Hepatocyte (in vitro differentiated cells): Measurements from ENCODE around the gene CD72. TPM values are rescaled to one million over a fixed set of nuclear protein-coding genes. Genes with fewer than 3 reads are reported as not detected.

Experiments
- DNase-seq: peaks from one replicate; pipeline ENCODE4 v3.0.0-alpha.2; 2016; ENCODE audit warnings: low spot score
- H2AFZ ChIP-seq: fragments of 200-600 bp; sonication (generic); 2 replicates; pipeline ENCODE4 v1.6.0; 2016; ENCODE audit warnings: antibody characterized with exemption, mild to moderate bottlenecking
- H3K27ac ChIP-seq: fragments of 200-600 bp; sonication (generic); 2 replicates; pipeline ENCODE4 v1.5.1; 2016; ENCODE audit warnings: mild to moderate bottlenecking
- H3K27me3 ChIP-seq: fragments of 200-600 bp; sonication (generic); 2 replicates; pipeline ENCODE4 v1.6.1; 2016
- H3K36me3 ChIP-seq: fragments of 200-600 bp; sonication (generic); replicated peaks from 2 replicates; pipeline ENCODE4 v1.5.1; 2016; ENCODE audit warnings: low read depth; ENCODE audit not compliant: insufficient read depth
- H3K4me1 ChIP-seq: fragments of 200-600 bp; sonication (generic); 2 replicates; pipeline ENCODE4 v1.5.1; 2016; ENCODE audit warnings: mild to moderate bottlenecking, moderate library complexity; ENCODE audit not compliant: insufficient read depth
- H3K4me2 ChIP-seq: fragments of 200-600 bp; sonication (generic); 2 replicates; pipeline ENCODE4 v1.6.0; 2016
- H3K4me3 ChIP-seq: fragments of 200-600 bp; sonication (generic); 2 replicates; pipeline ENCODE4 v1.5.1; 2016; ENCODE audit warnings: mild to moderate bottlenecking
- H3K79me2 ChIP-seq: fragments of 200-600 bp; sonication (generic); 2 replicates; pipeline ENCODE4 v1.6.0; 2017; ENCODE audit warnings: mild to moderate bottlenecking
- H3K9me2 ChIP-seq: fragments of 200-600 bp; sonication (generic); replicated peaks from 2 replicates; pipeline ENCODE4 v1.6.0; 2017; ENCODE audit warnings: mild to moderate bottlenecking; ENCODE audit not compliant: insufficient read depth
- H3K9me3 ChIP-seq: fragments of 200-600 bp; sonication (generic); 2 replicates; pipeline ENCODE4 v1.5.1; 2016; ENCODE audit warnings: low read depth, mild to moderate bottlenecking
- H4K20me1 ChIP-seq: fragments of 200-600 bp; sonication (generic); 2 replicates; pipeline ENCODE4 v1.6.0; 2016; ENCODE audit warnings: mild to moderate bottlenecking; ENCODE audit not compliant: insufficient read depth, poor library complexity, severe bottlenecking
- EZH2 ChIP-seq: fragments of 200-600 bp; sonication (generic); IDR thresholded peaks from 2 replicates; pipeline ENCODE4 v1.6.1; 2016; ENCODE audit warnings: antibody characterized with exemption, mild to moderate bottlenecking, borderline replicate concordance
- EZH2phosphoT487 ChIP-seq: fragments of 200-600 bp; sonication (generic); IDR thresholded peaks from one replicate; pipeline ENCODE4 v1.6.1; 2018; ENCODE audit warnings: antibody characterized with exemption, mild to moderate bottlenecking, low read depth, moderate library complexity; ENCODE audit not compliant: unreplicated experiment, severe bottlenecking
- whole genome bisulfite sequencing: methylation state at CpG from one replicate; pipeline ENCODE4 v1.1.6; 2016; ENCODE audit warnings: low lambda C conversion rate; ENCODE audit errors: missing lambda C conversion rate; 5-methylcytosine and 5-hydroxymethylcytosine counted together
- polyA plus RNA-seq: library from polyadenylated mRNA; unstranded; fragments of >200 nt; fragmentation: Nextera tagmentation; extraction: Ambion mirVana; gene quantifications from 2 replicates; pipeline ENCODE4 v1.2.1, GENCODE V29; 2016
- total RNA-seq: library from RNA; depleted of rRNA; stranded (reverse); fragments of >200 nt; gene quantifications from 2 replicates; pipeline ENCODE4 v1.2.3, GENCODE V29; 2014
- TF ChIP-seq, protein P1 (sequence below): fragments of 200-600 bp; sonication (generic); IDR thresholded peaks from 2 replicates; pipeline ENCODE4 v1.5.1; 2016; ENCODE audit warnings: antibody characterized with exemption, mild to moderate bottlenecking; ENCODE audit not compliant: poor library complexity

The CD72 gene
- total and polyA plus RNA-seq, 2 experiments from 2014 or later: 1.1 to 1.9 TPM

- H3K4me1 ChIP-seq: no peaks in the 10 kb centered on the region
- H4K20me1 ChIP-seq: no peaks in the 10 kb centered on the region
- H3K4me3 ChIP-seq: no peak overlapping the region
- 94% methylated on average over 17 of the region's 17 CpGs for WGBS
- DNase-seq: no peak
- H3K4me2 ChIP-seq: no peak overlapping the region
- H3K27me3 ChIP-seq: peaks cover 28% of the 10 kb centered on the region
- H3K36me3 ChIP-seq: no peaks in the 10 kb centered on the region
- H3K9me3 ChIP-seq: no peaks in the 10 kb centered on the region
- no peaks in the 10 kb centered on the region for H3K79me2 ChIP-seq
- TF ChIP-seq, protein P1, sequence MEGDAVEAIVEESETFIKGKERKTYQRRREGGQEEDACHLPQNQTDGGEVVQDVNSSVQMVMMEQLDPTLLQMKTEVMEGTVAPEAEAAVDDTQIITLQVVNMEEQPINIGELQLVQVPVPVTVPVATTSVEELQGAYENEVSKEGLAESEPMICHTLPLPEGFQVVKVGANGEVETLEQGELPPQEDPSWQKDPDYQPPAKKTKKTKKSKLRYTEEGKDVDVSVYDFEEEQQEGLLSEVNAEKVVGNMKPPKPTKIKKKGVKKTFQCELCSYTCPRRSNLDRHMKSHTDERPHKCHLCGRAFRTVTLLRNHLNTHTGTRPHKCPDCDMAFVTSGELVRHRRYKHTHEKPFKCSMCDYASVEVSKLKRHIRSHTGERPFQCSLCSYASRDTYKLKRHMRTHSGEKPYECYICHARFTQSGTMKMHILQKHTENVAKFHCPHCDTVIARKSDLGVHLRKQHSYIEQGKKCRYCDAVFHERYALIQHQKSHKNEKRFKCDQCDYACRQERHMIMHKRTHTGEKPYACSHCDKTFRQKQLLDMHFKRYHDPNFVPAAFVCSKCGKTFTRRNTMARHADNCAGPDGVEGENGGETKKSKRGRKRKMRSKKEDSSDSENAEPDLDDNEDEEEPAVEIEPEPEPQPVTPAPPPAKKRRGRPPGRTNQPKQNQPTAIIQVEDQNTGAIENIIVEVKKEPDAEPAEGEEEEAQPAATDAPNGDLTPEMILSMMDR: no peak
- TF ChIP-seq EZH2phosphoT487: no peak
- no peak for TF ChIP-seq EZH2
- no peak overlapping the region for H2AFZ ChIP-seq
- no peaks in the 10 kb centered on the region for H3K9me2 ChIP-seq
- H3K27ac ChIP-seq: no peak overlapping the region
Observed at GRCh38 chr9:35618854-35619799, 914 bp upstream of the CD72 start.

GRCh38 chr9:35617548-35617947, 665 bp downstream of the CD72 start:
- Histone ChIP-seq H2AFZ (peak overlapping the region; percentile 46), H3K36me3 (no peaks in the 10 kb centered on the region), H3K9me3 (no peaks in the 10 kb centered on the region), H3K4me3 (no peak overlapping the region), H3K79me2 (no peaks in the 10 kb centered on the region), H3K9me2 (no peaks in the 10 kb centered on the region), H4K20me1 (no peaks in the 10 kb centered on the region), H3K27ac (no peak overlapping the region), H3K4me2 (peak overlapping the region; percentile 76), H3K4me1 (no peaks in the 10 kb centered on the region), H3K27me3 (peaks cover 31% of the 10 kb centered on the region)
- 72% methylated on average over 8 of the region's 8 CpGs for WGBS
- DNase-seq: no peak
- no peak for TF ChIP-seq EZH2phosphoT487
- TF ChIP-seq, protein P1: no peak
- TF ChIP-seq EZH2: no peak

- no peaks in the 10 kb centered on the region for H3K9me3 ChIP-seq
- DNase-seq: peak; percentile 80
- no peak overlapping the region for H3K27ac ChIP-seq
- peak overlapping the region; percentile 46 for H2AFZ ChIP-seq
- H3K79me2 ChIP-seq: no peaks in the 10 kb centered on the region
- H3K27me3 ChIP-seq: peaks cover 31% of the 10 kb centered on the region
- peak overlapping the region; percentile 76 for H3K4me2 ChIP-seq
- WGBS: 10% methylated on average over 46 of the region's 51 CpGs
- H3K9me2 ChIP-seq: no peaks in the 10 kb centered on the region
- H3K4me3 ChIP-seq: peak overlapping the region; percentile 0
- H4K20me1 ChIP-seq: no peaks in the 10 kb centered on the region
- TF ChIP-seq EZH2: no peak
- TF ChIP-seq, protein P1: peak; percentile 21
- no peaks in the 10 kb centered on the region for H3K36me3 ChIP-seq
- no peaks in the 10 kb centered on the region for H3K4me1 ChIP-seq
Observed at GRCh38 chr9:35616681-35617459, 1.3 kb downstream of the CD72 start.
